ENCODE results near the gene PTBP2.

GRCh38 chr1:96674915-96675314 is 46.7 kb upstream of the PTBP2 start:
- TF ChIP-seq, protein P1, sequence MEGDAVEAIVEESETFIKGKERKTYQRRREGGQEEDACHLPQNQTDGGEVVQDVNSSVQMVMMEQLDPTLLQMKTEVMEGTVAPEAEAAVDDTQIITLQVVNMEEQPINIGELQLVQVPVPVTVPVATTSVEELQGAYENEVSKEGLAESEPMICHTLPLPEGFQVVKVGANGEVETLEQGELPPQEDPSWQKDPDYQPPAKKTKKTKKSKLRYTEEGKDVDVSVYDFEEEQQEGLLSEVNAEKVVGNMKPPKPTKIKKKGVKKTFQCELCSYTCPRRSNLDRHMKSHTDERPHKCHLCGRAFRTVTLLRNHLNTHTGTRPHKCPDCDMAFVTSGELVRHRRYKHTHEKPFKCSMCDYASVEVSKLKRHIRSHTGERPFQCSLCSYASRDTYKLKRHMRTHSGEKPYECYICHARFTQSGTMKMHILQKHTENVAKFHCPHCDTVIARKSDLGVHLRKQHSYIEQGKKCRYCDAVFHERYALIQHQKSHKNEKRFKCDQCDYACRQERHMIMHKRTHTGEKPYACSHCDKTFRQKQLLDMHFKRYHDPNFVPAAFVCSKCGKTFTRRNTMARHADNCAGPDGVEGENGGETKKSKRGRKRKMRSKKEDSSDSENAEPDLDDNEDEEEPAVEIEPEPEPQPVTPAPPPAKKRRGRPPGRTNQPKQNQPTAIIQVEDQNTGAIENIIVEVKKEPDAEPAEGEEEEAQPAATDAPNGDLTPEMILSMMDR (IDR thresholded peaks at IDR 0.05), result no peak
- no peak for TF ChIP-seq POLR2A (IDR thresholded peaks at IDR 0.05)

Measured in lower leg skin (tissue), 3 donors.